ENCODE results near the gene PIAS1. TPM values are rescaled to one million over a fixed set of nuclear protein-coding genes. Genes with fewer than 3 reads are reported as not detected.

PIAS1 gene
- total and polyA plus RNA-seq, 2 donors (not counting 3 experiments of a cell fraction or from before 2014, with no cell fraction given), result 23.7 to 24.2 TPM

DNA sequence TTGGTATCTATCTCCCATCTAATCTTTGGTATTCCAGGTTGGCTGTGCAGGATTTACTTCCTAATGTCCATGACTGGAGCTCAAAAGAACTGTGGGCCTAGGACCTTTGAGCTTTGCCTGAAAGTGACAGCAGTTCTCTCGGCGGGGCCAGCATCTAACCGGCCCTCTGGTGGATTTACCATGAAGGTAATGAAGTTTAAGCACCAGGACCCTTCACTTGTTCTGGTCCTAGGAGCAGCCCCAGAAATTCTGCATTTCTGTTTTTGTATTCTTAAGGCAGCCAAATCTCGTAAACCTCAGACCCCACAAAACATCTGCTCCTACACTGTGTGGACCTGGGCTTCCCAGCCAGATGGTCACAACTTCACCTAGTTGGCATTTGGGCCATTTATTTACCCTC is 138.0 kb downstream of the PIAS1 start:
- Histone ChIP-seq H3K4me3 (replicated peaks in 1 of 3; ENCODE audit: insufficient read depth in 1 of 3, low read depth in 1 of 3, low read length in 3 of 3) (no peak overlapping the region), H3K9me1 (replicated peaks; ENCODE audit: control insufficient read depth, extremely low read depth, insufficient read depth, low read length) (no peaks in the 10 kb centered on the region), H2AFZ (ENCODE audit: low read depth, low read length) (no peak overlapping the region), H3K9ac (replicated peaks; ENCODE audit: extremely low read depth, insufficient read depth, low read length) (no peak overlapping the region), H3K27me3 (ENCODE audit: control insufficient read depth in 2 of 2, insufficient read depth in 2 of 2, low read length in 2 of 2) (no peaks in the 10 kb centered on the region), H3K9me3 (replicated peaks; ENCODE audit: control insufficient read depth, insufficient read depth, low read length) (no peaks in the 10 kb centered on the region), H3K4me2 (ENCODE audit: insufficient read depth, low read length) (no peak overlapping the region), H4K20me1 (replicated peaks; ENCODE audit: control insufficient read depth, extremely low read depth, insufficient read depth, low read length) (no peaks in the 10 kb centered on the region), H3K4me1 (ENCODE audit: control insufficient read depth, extremely low read depth, insufficient read depth, low read length) (no peaks in the 10 kb centered on the region), H3K79me2 (ENCODE audit: control insufficient read depth, insufficient read depth, low read length) (no peaks in the 10 kb centered on the region), H3K27ac (ENCODE audit: insufficient read depth, low read depth, low read length) (no peak overlapping the region), H3K36me3 (ENCODE audit: control insufficient read depth in 2 of 2, extremely low read depth in 1 of 2, insufficient read depth in 2 of 2, low read length in 2 of 2) (peaks cover 10 to 15% of the 10 kb centered on the region in 2 experiments)
- BruUV-seq (replicated peaks), result no TSS peak
- FAIRE-seq (no peak), DNase-seq (ENCODE audit: low read depth, low spot score) (no peak)
- dilution Hi-C loops (cut with MboI; ENCODE audit: extremely low pct_ligation_motif_present, low sequenced_read_pairs) (no loop called here), intact Hi-C loops (cut with micrococcal nuclease) (no loop called here)
- CTCF ChIA-PET, result interaction anchor here (1.3 kb wide), 1 partner anchor 19 kb away, joined by 3 read pairs; no protein-coding TSS in a partner anchor
- TF ChIP-seq POLR2AphosphoS5 (IDR thresholded peaks at IDR 0.05; ENCODE audit: insufficient read depth, low read depth, low read length) (no peak), GATA2 (IDR thresholded peaks at IDR 0.05; ENCODE audit: insufficient read depth, insufficient read length, low read depth, low read length) (no peak)
- TF ChIP-seq, protein P1, sequence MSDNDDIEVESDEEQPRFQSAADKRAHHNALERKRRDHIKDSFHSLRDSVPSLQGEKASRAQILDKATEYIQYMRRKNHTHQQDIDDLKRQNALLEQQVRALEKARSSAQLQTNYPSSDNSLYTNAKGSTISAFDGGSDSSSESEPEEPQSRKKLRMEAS (IDR thresholded peaks at IDR 0.05; ENCODE audit: insufficient read depth, insufficient read length), result no peak
- TF ChIP-seq, protein P2, sequence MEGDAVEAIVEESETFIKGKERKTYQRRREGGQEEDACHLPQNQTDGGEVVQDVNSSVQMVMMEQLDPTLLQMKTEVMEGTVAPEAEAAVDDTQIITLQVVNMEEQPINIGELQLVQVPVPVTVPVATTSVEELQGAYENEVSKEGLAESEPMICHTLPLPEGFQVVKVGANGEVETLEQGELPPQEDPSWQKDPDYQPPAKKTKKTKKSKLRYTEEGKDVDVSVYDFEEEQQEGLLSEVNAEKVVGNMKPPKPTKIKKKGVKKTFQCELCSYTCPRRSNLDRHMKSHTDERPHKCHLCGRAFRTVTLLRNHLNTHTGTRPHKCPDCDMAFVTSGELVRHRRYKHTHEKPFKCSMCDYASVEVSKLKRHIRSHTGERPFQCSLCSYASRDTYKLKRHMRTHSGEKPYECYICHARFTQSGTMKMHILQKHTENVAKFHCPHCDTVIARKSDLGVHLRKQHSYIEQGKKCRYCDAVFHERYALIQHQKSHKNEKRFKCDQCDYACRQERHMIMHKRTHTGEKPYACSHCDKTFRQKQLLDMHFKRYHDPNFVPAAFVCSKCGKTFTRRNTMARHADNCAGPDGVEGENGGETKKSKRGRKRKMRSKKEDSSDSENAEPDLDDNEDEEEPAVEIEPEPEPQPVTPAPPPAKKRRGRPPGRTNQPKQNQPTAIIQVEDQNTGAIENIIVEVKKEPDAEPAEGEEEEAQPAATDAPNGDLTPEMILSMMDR (IDR thresholded peaks at IDR 0.05; ENCODE audit: extremely low read depth in 1 of 2, insufficient read depth in 1 of 2, low read depth in 1 of 2, low read length in 2 of 2), result no peak
- POLR2A ChIA-PET, result no interaction called here

All from endothelial cell of umbilical vein (primary cell).